ENCODE data around the gene RASSF4. TPM values are rescaled to one million over a fixed set of nuclear protein-coding genes. Genes with fewer than 3 reads are reported as not detected.

RASSF4 gene
- total and polyA plus RNA-seq, 2 donors from 2014 or later, result 76.4 to 83.1 TPM

DNA sequence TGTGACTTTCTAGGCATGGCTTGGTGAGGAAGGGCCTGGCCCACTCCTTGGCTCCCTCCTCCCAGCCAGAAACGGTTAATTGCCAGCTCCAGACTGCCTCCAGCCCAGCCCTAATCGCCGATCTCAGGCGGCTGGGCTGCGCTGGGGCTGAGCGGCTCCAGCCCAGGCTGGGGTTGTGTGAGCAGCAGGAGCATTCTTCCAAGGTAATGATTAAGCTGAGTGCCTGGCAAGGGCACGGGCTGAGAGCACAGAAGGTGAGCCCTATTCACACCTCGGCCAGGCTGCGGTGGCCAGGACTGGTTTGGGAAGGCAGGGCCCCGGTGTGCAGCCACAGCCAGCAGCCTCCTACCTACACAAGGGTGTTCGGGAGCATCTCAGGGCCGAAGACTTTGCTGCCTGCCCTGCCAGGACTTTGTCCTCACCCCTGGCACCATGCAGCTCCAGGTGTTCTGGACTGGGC lies 48.5 kb upstream of the RASSF4 start, which contains the start of gene TMEM72:
Gene TMEM72 (plus strand): TSS at position 257 of the 460 bp plus-strand sequence. CDS start 176 bp downstream, at position 433.
- intact Hi-C loops (cut with DNase I), result no loop called here
- DNase-seq (peak; percentile 89 to 95 (median 94)), FAIRE-seq (peak; percentile 21)
- TF ChIP-seq, protein P1, sequence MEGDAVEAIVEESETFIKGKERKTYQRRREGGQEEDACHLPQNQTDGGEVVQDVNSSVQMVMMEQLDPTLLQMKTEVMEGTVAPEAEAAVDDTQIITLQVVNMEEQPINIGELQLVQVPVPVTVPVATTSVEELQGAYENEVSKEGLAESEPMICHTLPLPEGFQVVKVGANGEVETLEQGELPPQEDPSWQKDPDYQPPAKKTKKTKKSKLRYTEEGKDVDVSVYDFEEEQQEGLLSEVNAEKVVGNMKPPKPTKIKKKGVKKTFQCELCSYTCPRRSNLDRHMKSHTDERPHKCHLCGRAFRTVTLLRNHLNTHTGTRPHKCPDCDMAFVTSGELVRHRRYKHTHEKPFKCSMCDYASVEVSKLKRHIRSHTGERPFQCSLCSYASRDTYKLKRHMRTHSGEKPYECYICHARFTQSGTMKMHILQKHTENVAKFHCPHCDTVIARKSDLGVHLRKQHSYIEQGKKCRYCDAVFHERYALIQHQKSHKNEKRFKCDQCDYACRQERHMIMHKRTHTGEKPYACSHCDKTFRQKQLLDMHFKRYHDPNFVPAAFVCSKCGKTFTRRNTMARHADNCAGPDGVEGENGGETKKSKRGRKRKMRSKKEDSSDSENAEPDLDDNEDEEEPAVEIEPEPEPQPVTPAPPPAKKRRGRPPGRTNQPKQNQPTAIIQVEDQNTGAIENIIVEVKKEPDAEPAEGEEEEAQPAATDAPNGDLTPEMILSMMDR (IDR thresholded peaks at IDR 0.05; ENCODE audit: borderline replicate concordance, extremely low read depth, insufficient read depth), result no peak
- Histone ChIP-seq H3K9ac (ENCODE audit: low read length in 3 of 3) (peak within 1 kb of the TSS; percentile 31 to 80 (median 56)), H3K9me3 (ENCODE audit: control insufficient read depth in 2 of 3, insufficient read depth in 1 of 3, low read length in 3 of 3) (no peaks in the 10 kb centered on the region), H3K4me3 (ENCODE audit: low read length in 3 of 3) (peak within 1 kb of the TSS; percentile 45 to 67 (median 64)), H3K4me1 (ENCODE audit: control insufficient read depth in 2 of 3, insufficient read depth in 2 of 3, low read depth in 1 of 3, low read length in 3 of 3) (peaks cover 11 to 35% (median 19%) of the 10 kb centered on the region in 3 donors), H3K27me3 (ENCODE audit: control insufficient read depth, insufficient read depth, low read length) (no peaks in the 10 kb centered on the region), H3K36me3 (ENCODE audit: control insufficient read depth in 2 of 3, insufficient read depth in 3 of 3, low read length in 3 of 3) (no peaks in the 10 kb centered on the region), H3K27ac (ENCODE audit: low read depth in 2 of 2, low read length in 2 of 2) (peak within 1 kb of the TSS; percentile 92 to 94)

DNA sequence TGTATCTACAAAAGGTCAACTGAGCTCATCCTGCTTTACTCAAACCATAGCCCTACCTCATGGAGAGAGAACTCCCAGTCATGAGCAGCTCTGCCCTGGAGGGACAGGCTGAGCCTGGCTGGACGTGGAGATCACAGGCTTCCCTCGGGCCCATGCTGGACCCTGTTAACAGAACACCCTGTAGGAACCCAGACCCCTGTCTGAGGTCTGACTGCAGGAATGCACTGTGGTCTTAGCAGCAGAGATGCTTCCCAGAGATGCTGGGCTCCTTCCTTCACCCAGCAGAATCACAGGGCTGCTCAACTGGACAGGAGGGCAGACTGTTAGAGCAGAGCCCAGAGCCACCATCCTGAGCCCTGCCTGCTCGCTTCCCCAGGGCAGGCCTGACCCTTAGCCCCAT lies 47.7 kb upstream of the RASSF4 start:
- intact Hi-C loops (cut with DNase I), result no loop called here
- DNase-seq (peak in 1 of 5 donors; percentile 57), FAIRE-seq (no peak)
- TF ChIP-seq, protein P1 (IDR thresholded peaks at IDR 0.05; ENCODE audit: borderline replicate concordance, extremely low read depth, insufficient read depth), result no peak
- H3K9ac ChIP-seq (ENCODE audit: low read length in 3 of 3), result peak overlapping the region; percentile 31 to 80 (median 56)
- no peaks in the 10 kb centered on the region for H3K36me3 ChIP-seq (ENCODE audit: control insufficient read depth in 2 of 3, insufficient read depth in 3 of 3, low read length in 3 of 3)
- no peaks in the 10 kb centered on the region for H3K9me3 ChIP-seq (ENCODE audit: control insufficient read depth in 2 of 3, insufficient read depth in 1 of 3, low read length in 3 of 3)
- H3K27ac ChIP-seq (ENCODE audit: low read depth in 2 of 2, low read length in 2 of 2), result peak overlapping the region; percentile 92 to 94
- H3K4me1 ChIP-seq (ENCODE audit: control insufficient read depth in 2 of 3, insufficient read depth in 2 of 3, low read depth in 1 of 3, low read length in 3 of 3), result peaks cover 9 to 32% (median 19%) of the 10 kb centered on the region in 3 donors
- H3K27me3 ChIP-seq (ENCODE audit: control insufficient read depth, insufficient read depth, low read length), result no peaks in the 10 kb centered on the region
- H3K4me3 ChIP-seq (ENCODE audit: low read length in 3 of 3), result peak overlapping the region; percentile 45 to 67 (median 64)

DNA sequence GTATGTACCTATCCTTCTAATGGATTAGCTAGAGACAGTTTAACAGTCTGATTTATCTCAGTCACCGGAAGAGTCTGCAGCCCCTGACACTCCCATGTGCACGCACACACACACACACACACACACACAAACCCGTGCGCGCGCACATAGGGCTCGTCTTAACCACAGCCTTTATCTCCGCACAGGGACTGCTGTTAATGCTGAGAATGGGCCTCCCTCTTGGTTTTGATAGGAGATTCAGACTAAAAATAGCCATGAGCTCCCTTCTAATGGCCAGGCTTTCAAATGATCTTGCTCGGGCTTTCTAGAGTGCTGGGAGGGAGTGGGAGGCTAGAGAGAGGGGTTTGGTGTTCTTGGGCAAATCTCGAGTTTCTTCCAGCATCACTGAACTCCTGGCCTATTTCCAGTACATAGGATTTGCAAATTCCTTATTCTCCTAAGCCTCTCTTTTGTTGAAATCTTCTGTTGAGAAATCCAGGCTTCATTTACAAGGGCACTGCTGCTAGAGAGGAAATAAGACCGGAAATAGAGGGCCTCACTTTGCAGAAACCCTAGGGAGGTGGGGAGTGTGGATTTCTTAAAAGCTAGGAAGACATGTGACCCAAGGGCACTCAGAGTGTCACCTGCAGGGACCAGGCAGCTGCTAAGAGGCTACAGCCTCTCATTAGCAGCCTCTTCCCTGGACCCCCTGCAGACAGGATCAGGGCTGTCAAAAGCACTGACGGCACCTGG lies 46.1 kb upstream of the RASSF4 start:
- peak overlapping the region in 2 of 3 donors; percentile 56 to 80 for H3K9ac ChIP-seq (ENCODE audit: low read length in 3 of 3)
- no peaks in the 10 kb centered on the region for H3K36me3 ChIP-seq (ENCODE audit: control insufficient read depth in 2 of 3, insufficient read depth in 3 of 3, low read length in 3 of 3)
- TF ChIP-seq, protein P1 (IDR thresholded peaks at IDR 0.05; ENCODE audit: borderline replicate concordance, extremely low read depth, insufficient read depth), result no peak
- peak overlapping the region; percentile 92 to 94 for H3K27ac ChIP-seq (ENCODE audit: low read depth in 2 of 2, low read length in 2 of 2)
- peaks cover 5 to 26% (median 19%) of the 10 kb centered on the region in 3 donors for H3K4me1 ChIP-seq (ENCODE audit: control insufficient read depth in 2 of 3, insufficient read depth in 2 of 3, low read depth in 1 of 3, low read length in 3 of 3)
- DNase-seq (peak in 4 of 5 donors; percentile 77 to 81 (median 80)), FAIRE-seq (no peak)
- H3K4me3 ChIP-seq (ENCODE audit: low read length in 3 of 3), result peak overlapping the region; percentile 0 to 67 (median 49)
- intact Hi-C loops (cut with DNase I), result no loop called here
- H3K27me3 ChIP-seq (ENCODE audit: control insufficient read depth, insufficient read depth, low read length), result no peaks in the 10 kb centered on the region
- H3K9me3 ChIP-seq (ENCODE audit: control insufficient read depth in 2 of 3, insufficient read depth in 1 of 3, low read length in 3 of 3), result no peaks in the 10 kb centered on the region

All from kidney (tissue), 14 donors.